Activated CD4-positive, alpha-beta memory T cell treated with anti-CD3 and anti-CD28 coated beads, Interleukin-2, amount 10 ng/mL, durations not matched to agents 7 days and 5 days (primary cell): ENCODE results near the gene OR1D2. TPM values are rescaled to one million over a fixed set of nuclear protein-coding genes. Genes with fewer than 3 reads are reported as not detected.

Experiments used
- CTCF ChIA-PET: fragments of 350-600 bp; sonication (Branson Sonifier 250); formaldehyde crosslinking; loops from one replicate; lab custom pipeline; 2021; ENCODE audit warnings: antibody characterized with exemption, inconsistent platforms; lab: Charles Lee
- POLR2A ChIA-PET: fragments of 350-600 bp; sonication (Branson Sonifier 250); formaldehyde crosslinking; loops from one replicate; lab custom pipeline; 2021; ENCODE audit warnings: antibody characterized with exemption; lab: Charles Lee
- DNase-seq: peaks from one replicate; pipeline ENCODE4 v3.0.0-alpha.2; 2020
- H3K27ac Mint-ChIP-seq: one replicate; pipeline ENCODE4 v1.8.0; 2021; ENCODE audit warnings: mild to moderate bottlenecking, mixed read lengths
- H3K27me3 Mint-ChIP-seq: one replicate; pipeline ENCODE4 v1.8.0; 2021; ENCODE audit warnings: mixed read lengths
- H3K36me3 Mint-ChIP-seq: one replicate; pipeline ENCODE4 v1.8.0; 2021; ENCODE audit warnings: low read depth, mixed read lengths
- H3K4me1 Mint-ChIP-seq: one replicate; pipeline ENCODE4 v1.8.0; 2021; ENCODE audit warnings: mixed read lengths
- H3K4me3 Mint-ChIP-seq: one replicate; pipeline ENCODE4 v1.8.0; 2021; ENCODE audit warnings: mild to moderate bottlenecking, mixed read lengths
- H3K9me3 Mint-ChIP-seq: one replicate; pipeline ENCODE4 v1.8.0; 2021; ENCODE audit warnings: mixed read lengths
- total RNA-seq, 2 experiments: library from RNA; stranded (reverse); gene quantifications; one replicate each; pipeline ENCODE4 v1.2.3, GENCODE V29; 2021

The OR1D2 gene
- total RNA-seq, 2 experiments from 2014 or later, result not detected

DNA sequence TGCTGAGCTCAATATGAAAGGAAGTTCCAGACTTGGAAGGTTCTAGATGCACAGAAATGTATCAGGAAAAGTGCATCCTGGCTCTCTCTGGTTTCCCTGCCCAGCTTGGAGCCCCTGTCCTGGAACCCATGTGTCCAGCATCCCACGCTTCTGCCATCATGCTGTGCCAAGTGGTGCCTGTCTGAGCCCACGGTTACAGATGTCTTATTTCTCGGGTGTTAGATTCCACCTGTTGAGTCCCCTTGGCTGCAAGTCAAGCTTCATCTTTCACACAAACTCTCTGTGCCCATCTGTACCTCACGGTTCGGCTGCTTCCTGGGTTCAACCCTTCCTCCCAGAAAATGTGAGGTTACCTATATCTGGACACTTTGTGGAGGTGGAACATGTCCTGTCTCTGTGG, 63.3 kb downstream of the OR1D2 start:
- Mint-ChIP-seq H3K4me1 (peaks cover 2% of the 10 kb centered on the region), H3K27ac (no peak overlapping the region), H3K4me3 (no peak overlapping the region), H3K36me3 (no peaks in the 10 kb centered on the region), H3K27me3 (peaks cover 4% of the 10 kb centered on the region), H3K9me3 (peaks cover 11% of the 10 kb centered on the region)
- ChIA-PET CTCF (no interaction called here), POLR2A (no interaction called here)
- no peak for DNase-seq

DNA sequence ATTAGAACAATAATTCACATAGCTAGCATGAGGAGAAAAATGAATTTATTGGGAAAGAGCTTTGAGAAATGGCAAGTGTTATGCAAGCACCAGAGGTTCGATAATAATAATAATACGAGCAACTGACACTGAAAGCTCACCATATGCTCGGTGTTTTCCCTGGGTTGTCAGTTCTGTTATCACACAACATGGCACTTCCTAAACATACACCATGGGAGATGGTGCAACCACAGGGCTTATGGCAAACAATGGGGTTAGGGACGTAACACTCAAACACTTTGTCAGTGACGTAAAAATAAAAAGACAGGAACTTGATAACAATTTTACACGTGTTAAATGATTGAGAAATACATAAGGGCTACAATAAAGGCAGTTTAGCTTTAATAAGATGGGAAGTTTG, 64.5 kb downstream of the OR1D2 start:
- POLR2A ChIA-PET, result interaction anchor here (0.7 kb wide), 1 partner anchor 817 kb away, joined by 4 read pairs; no protein-coding TSS in a partner anchor
- no peaks in the 10 kb centered on the region for H3K36me3 Mint-ChIP-seq
- peaks cover 2% of the 10 kb centered on the region for H3K4me1 Mint-ChIP-seq
- H3K9me3 Mint-ChIP-seq, result peaks cover 11% of the 10 kb centered on the region
- no peak for DNase-seq
- CTCF ChIA-PET, result interaction anchor here (0.7 to 1.7 kb wide), 3 partner anchors 9 to 353 kb away, joined by 3 to 6 read pairs (median 4); no protein-coding TSS in a partner anchor
- no peak overlapping the region for H3K4me3 Mint-ChIP-seq
- no peak overlapping the region for H3K27ac Mint-ChIP-seq
- peaks cover 2% of the 10 kb centered on the region for H3K27me3 Mint-ChIP-seq

GRCh38 chr17:3038941-3039340, 65.3 kb downstream of the OR1D2 start:
- peaks cover 2% of the 10 kb centered on the region for H3K4me1 Mint-ChIP-seq
- DNase-seq, result no peak
- H3K4me3 Mint-ChIP-seq, result no peak overlapping the region
- no peaks in the 10 kb centered on the region for H3K36me3 Mint-ChIP-seq
- POLR2A ChIA-PET, result no interaction called here
- peaks cover 2% of the 10 kb centered on the region for H3K27me3 Mint-ChIP-seq
- CTCF ChIA-PET, result interaction anchor here (1.7 kb wide), 1 partner anchor 10 kb away, joined by 6 read pairs; no protein-coding TSS in a partner anchor
- no peak overlapping the region for H3K27ac Mint-ChIP-seq
- H3K9me3 Mint-ChIP-seq, result peaks cover 5% of the 10 kb centered on the region

Other genes with a start within 250 kb of the OR1D2 start
- not detected for gene OR1D5, start 40.8 kb downstream of the OR1D2 start, total RNA-seq
- not detected for gene OR1G1, start 23.1 kb upstream of the OR1D2 start, total RNA-seq
- gene OR1A2, start 93.1 kb upstream of the OR1D2 start, total RNA-seq, result not detected
- under 1 TPM in 1 of 2 experiments, not detected in 1; 0.05 TPM for gene OR1A1, start 103.2 kb upstream of the OR1D2 start, total RNA-seq
- under 1 TPM in 1 of 2 experiments, not detected in 1; 0.40 TPM for gene OR3A1, start 193.9 kb upstream of the OR1D2 start, total RNA-seq